ENCODE data around the gene PLCD3.

PLCD3 gene

GRCh38 chr17:45108051-45108450 is 24.3 kb downstream of the PLCD3 start:
- TF ChIP-seq, protein P1, sequence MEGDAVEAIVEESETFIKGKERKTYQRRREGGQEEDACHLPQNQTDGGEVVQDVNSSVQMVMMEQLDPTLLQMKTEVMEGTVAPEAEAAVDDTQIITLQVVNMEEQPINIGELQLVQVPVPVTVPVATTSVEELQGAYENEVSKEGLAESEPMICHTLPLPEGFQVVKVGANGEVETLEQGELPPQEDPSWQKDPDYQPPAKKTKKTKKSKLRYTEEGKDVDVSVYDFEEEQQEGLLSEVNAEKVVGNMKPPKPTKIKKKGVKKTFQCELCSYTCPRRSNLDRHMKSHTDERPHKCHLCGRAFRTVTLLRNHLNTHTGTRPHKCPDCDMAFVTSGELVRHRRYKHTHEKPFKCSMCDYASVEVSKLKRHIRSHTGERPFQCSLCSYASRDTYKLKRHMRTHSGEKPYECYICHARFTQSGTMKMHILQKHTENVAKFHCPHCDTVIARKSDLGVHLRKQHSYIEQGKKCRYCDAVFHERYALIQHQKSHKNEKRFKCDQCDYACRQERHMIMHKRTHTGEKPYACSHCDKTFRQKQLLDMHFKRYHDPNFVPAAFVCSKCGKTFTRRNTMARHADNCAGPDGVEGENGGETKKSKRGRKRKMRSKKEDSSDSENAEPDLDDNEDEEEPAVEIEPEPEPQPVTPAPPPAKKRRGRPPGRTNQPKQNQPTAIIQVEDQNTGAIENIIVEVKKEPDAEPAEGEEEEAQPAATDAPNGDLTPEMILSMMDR (IDR thresholded peaks at IDR 0.05; ENCODE audit: borderline replicate concordance, control extremely low read depth, extremely low read depth, insufficient read depth, missing control alignments), result no peak
- no peak for DNase-seq (ENCODE audit: low spot score)
- in situ Hi-C loops (cut with MboI; ENCODE audit: low sequenced_read_pairs, unreplicated experiment), result loop anchor here (10.0 kb wide), 1 partner anchor 193 kb away; the partner anchor contains the start of gene GFAP

DNA sequence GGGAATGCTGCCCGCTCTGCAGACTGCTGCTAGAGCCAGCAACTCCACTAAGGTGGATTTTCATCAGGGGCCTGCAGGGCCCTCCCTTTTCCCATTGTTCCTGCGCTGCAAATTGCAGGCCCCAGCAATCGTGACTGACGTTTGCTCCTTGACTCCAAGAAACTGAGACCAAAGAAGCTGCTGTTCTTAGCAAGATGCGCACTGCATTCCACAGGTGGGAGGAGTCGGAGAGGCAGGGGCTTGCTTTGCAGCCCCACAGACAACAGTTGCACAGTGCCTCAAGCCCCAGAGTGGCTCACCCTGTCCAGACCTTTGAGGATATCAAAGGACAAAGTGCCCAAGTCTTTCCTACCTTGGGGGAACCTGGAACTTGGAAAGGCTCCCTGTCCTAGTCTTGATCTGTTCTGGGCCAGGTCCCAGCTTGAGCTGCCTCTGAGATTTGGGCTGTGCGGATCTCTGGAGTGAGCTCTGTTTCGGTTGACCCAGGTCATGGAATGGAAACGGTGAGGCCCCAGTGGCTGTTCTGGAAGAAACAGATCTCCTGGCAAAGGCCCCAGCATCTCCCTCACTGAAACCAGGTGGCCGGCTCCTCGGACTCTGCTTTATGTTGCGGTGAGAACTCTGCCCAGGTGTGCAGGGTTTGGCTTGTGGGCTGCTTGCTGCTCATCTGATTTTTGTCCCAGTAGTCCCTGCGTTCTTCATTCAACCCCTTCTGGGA is 24.9 kb downstream of the PLCD3 start:
- in situ Hi-C loops (cut with MboI; ENCODE audit: low sequenced_read_pairs, unreplicated experiment), result loop anchor here (10.0 kb wide), 1 partner anchor 193 kb away; the partner anchor contains the start of gene GFAP
- TF ChIP-seq, protein P1 (IDR thresholded peaks at IDR 0.05; ENCODE audit: borderline replicate concordance, control extremely low read depth, extremely low read depth, insufficient read depth, missing control alignments), result no peak
- DNase-seq (ENCODE audit: low spot score), result no peak

DNA sequence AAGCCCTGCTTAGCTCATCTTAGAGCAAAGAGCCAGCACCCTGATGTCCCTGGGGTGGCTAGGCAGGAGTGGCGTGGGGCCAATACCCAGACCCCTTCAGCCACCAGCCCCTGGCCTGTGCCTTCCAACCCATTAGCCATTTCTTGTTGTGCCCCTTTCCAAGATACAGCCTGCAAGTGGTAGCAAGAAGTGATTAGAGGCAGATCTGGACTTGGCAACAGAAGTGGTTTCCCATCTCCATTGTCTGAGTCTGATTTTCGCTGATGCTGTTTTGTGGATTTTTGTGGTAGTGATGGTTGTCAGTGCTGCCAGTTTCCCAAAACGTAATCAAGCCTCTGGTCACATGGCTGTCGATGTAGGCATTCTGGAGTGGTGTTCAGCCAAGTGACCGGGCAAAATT is 25.7 kb downstream of the PLCD3 start:
- in situ Hi-C loops (cut with MboI; ENCODE audit: low sequenced_read_pairs, unreplicated experiment), result loop anchor here (10.0 kb wide), 1 partner anchor 192 kb away; the partner anchor contains the start of gene GFAP
- TF ChIP-seq, protein P1 (IDR thresholded peaks at IDR 0.05; ENCODE audit: borderline replicate concordance, control extremely low read depth, extremely low read depth, insufficient read depth, missing control alignments), result no peak
- no peak for DNase-seq (ENCODE audit: low spot score)

- TF ChIP-seq, protein P1 (IDR thresholded peaks at IDR 0.05; ENCODE audit: borderline replicate concordance, control extremely low read depth, extremely low read depth, insufficient read depth, missing control alignments), result no peak
- in situ Hi-C loops (cut with MboI; ENCODE audit: low sequenced_read_pairs, unreplicated experiment), result loop anchor here (10.0 kb wide), 1 partner anchor 191 kb away; the partner anchor contains the start of gene GFAP
- DNase-seq (ENCODE audit: low spot score), result no peak
Observed at GRCh38 chr17:45106096-45106495, 26.2 kb downstream of the PLCD3 start.

DNA sequence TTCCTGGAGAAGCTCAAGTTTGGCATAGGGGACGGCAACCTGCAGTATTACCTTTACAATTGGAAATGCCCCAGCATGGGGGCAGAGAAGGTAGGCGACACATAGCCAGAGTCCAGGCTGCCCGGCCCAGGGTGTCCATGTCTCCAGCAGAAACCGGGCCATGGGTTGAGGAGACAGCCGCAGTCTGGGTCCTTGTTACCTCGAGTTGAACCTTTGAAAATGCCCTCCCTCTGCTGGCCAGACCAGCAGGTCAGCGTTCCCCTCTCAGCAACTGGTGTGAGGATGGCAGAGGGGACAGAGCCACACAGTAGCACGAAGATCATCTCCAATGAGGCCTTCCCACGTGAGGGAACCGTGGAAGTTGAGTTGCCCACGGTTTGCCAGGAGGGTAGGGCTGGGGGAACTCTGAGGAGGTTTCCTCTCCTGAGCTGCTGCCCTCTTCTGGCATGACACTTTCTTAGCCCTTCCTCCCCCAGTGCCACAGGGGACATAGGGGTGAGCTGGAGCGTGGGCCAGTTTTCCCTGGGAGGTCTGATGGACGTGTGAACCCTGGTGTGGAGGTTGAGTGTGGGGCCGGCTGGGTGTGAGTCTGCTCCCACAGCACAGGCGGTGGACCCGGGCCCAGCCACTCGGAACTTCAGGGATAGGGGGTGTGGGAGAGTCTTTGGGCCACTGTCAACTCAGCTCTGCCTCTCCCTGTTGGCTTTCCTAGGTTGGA is 27.2 kb downstream of the PLCD3 start:
- in situ Hi-C loops (cut with MboI; ENCODE audit: low sequenced_read_pairs, unreplicated experiment), result loop anchor here (10.0 kb wide), 1 partner anchor 190 kb away; the partner anchor contains the start of gene GFAP
- TF ChIP-seq, protein P1 (IDR thresholded peaks at IDR 0.05; ENCODE audit: borderline replicate concordance, control extremely low read depth, extremely low read depth, insufficient read depth, missing control alignments), result no peak
- no peak for DNase-seq (ENCODE audit: low spot score)

- TF ChIP-seq, protein P1 (IDR thresholded peaks at IDR 0.05; ENCODE audit: borderline replicate concordance, control extremely low read depth, extremely low read depth, insufficient read depth, missing control alignments), result no peak
- in situ Hi-C loops (cut with MboI; ENCODE audit: low sequenced_read_pairs, unreplicated experiment), result loop anchor here (10.0 kb wide), 1 partner anchor 190 kb away; the partner anchor contains the start of gene GFAP
Observed at GRCh38 chr17:45104497-45104896, 27.8 kb downstream of the PLCD3 start.

More at GRCh38 chr17:45104497-45104896, 27.8 kb downstream of the PLCD3 start:
- no peak for DNase-seq (ENCODE audit: low spot score)

Measured in GM13976 (cell line).